HG02678 (cell line): ENCODE data around the gene LTBP1.
"Not testable (repeated sequence)": the region's sequence is repeated elsewhere in the genome, so short reads cannot be mapped to it uniquely, and the experiment has no call there.

Experiments
- ATAC-seq: cut with Tn5 transposase; IDR thresholded peaks from one replicate; pipeline ENCODE4 v1.9.1; 2021; ENCODE audit warnings: mild to moderate bottlenecking, moderate library complexity; ENCODE audit not compliant: unreplicated experiment

LTBP1 gene

GRCh38 chr2:33216508-33217182, 269.9 kb downstream of the LTBP1 start:
- no peak for ATAC-seq

DNA sequence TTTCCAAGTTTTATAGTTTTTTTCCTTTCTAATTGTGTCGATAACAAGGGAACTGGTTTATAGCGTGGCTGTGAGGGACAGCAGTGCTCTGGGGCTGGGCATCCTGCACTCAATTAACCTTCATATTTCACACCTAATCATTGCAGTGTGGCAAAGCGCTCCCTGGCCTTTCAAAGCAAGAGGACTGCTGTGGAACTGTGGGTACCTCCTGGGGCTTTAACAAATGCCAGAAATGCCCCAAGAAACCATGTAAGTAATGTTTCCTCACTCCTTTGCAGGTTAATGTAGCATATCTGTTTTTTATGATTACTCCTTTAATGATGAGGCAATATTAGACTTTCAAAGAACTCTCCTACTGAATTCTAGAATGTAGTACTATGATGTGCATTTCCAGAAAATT, 270.7 kb downstream of the LTBP1 start:
- ATAC-seq, result no peak

DNA sequence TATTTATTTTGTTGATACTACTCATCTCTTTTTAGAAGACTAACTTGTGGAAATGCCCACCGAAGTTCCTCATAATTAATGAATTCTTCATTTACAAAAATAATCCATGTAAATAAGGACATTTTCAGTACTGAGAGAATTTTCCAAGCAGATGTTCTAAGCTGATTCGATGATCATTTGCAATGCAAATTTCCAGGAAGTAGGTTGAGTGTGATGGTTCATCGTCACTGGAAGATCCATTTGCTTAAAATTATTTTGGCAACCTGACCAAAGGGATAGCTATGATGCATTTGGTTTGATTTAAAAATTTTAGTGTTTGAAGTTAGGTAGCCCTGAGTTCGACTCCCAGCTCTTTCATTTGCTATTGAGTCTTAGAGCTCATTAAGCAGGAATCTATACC, 272.4 kb downstream of the LTBP1 start:
- ATAC-seq, result no peak

DNA sequence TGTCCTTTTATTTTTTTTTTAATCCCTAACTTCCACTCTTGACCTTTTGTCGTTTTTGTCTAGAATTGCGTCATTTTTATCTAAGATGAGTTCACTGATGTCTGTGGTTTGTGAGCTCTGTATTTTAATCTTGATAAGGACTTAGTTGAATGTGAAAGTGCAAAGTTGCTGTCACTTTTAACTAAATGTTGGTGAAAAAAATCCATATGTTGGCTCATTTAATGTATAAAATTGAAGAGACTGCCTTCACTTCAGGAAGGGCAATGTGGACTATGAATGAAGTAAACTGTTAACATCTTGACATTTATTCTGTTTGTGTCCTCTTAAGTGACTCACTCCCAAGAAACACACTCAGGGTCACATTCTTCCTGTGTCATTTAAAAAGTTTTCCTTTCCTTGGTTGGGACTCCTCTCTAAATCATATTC, 273.1 kb downstream of the LTBP1 start:
- ATAC-seq, result no peak

DNA sequence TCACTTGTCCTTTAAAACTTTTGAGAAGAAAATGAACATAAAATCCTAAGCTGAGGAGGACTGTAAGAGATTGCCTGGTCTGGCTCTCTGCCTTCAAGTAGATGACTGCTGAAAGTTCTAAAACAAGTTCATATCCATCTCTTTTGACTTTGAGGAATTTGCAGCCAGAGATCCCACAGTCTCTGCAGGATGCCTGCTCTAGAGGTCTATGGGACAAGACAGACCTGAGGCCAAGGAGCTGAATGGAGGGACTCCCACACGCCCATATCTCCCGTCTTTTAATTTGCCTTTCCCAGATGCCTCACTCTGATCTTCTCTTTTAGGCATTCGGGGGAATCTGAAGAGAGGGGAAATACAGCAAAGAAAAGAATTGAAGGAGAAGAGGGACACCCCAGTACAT, 273.8 kb downstream of the LTBP1 start:
- ATAC-seq, result no peak

DNA sequence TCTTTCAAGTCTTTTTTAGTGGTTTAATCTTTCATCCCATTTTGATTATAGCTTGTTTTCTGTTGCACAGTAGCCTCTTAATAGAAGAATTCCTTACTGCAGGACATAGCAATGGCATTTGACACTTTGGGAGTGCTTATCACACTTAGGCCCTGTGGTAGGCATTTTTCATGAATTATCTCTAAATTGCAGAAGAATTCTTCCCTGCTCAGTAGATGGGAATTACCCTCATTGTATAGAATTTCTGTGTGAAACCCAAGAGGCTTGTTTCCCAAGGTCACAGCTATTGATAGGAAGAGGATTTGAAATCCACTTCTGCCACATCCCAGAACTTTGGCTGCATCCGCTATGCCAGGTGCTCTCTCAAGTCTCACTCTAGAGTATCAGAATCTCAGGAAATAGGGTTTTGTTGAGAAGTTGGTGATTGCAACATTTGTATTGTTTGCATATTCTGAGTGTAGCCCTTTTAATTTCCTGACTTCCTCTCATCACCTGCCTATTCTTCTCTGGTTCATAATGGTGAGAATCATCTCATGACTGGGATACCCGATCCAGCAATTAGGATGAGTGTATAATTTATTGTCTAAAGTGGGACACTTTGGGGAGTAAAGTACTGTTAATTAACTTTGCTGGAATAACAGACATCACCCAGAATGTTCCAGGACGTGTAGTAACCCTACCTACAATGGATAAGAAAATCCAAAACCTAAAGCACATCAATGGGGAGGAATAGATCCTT, 274.5 kb downstream of the LTBP1 start:
- ATAC-seq, result no peak

GRCh38 chr2:33222309-33222708, 275.6 kb downstream of the LTBP1 start:
- ATAC-seq, result no peak

DNA sequence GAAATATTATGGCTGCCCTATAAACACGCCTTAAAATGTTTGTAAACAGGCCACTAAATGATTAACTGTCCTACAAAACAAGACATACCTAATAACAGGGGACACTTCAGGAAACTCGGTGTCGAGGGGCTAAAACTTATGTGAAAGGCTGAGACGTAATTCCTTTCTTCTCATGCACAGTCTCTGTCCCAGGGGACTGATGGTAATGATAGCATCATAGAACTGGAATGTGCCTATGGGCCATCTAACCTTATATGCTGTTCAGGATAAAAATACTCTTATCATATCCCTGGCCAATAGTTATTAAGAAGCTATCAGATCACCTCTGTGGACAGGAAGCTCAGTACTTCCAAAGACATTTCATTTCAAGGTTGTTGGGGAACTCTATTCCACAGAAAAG, 277.1 kb downstream of the LTBP1 start:
- ATAC-seq, result no peak

DNA sequence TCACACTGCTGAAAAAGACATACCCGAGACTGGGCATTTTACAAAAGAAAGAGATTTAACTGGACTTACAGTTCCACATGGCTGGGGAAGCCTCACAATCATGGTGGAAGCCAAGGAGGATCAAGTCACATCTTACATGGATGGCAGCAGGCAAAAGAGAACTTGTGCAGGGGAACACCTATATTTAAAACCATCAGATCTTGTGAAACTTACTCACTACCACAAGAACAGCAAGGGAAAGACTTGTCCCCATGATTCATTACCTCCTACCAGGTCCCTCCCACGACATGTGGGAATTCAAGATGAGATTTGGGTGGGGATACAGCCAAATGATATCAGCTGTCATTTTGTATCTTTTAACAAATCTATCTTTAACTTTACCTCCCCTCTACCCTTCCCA, 278.6 kb downstream of the LTBP1 start:
- no peak for ATAC-seq

DNA sequence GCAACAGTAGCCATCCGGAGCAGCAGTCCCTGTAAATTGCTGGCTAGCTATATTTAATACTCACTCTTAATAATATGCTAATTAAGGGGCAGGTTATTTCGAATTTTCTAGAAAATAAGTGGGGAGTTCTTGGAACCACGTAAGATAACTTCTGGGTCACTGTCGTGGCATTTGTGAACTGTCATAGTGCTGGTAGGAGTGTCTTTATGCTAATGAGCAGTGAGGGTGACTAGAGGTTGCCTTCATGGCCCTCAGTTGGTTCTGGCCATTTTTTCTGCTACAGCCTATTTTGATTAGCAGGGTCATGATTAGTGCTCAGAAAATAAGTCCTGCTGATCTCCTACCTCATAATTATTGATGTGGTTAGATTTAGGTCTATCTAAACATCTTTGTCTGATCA, 279.8 kb downstream of the LTBP1 start:
- no peak for ATAC-seq

DNA sequence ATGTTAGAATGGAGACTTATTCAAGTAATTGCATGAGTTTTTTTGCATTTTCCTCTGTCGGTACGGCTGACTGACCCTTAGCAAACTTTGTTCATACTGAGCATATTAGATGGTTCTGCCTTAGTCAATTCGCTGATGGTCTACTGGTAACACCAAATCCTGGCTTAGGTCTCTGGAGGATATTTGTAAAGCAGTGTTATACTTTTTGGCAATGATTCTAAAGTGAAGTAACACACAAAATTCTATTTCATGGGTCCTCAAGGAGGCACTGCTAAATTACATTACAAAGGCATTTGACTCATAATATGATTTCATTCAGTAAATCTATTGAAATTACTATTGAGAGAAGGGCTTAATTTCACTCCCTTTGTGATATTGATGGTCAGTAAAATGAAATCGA, 282.9 kb downstream of the LTBP1 start:
- ATAC-seq, result no peak

DNA sequence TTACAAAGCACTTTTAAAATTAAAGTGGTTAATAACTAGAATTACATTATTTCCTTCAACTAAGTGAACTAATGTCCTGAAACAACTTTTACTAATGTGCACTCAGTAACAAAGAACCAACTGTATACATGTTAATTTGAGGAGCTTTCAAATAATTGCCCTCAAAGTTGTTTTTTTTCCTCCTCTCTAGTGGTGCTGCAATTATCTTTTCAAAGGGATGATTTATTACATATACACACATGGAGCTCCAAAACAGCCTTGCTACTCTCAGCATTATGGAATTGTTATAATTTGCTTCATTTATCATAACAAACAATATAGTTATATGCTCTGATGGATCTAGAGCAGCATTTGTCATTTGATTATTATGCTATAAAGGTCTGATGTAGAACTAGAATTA, 283.4 kb downstream of the LTBP1 start:
- no peak for ATAC-seq

GRCh38 chr2:33230842-33231241, 284.1 kb downstream of the LTBP1 start:
- ATAC-seq, result no peak

DNA sequence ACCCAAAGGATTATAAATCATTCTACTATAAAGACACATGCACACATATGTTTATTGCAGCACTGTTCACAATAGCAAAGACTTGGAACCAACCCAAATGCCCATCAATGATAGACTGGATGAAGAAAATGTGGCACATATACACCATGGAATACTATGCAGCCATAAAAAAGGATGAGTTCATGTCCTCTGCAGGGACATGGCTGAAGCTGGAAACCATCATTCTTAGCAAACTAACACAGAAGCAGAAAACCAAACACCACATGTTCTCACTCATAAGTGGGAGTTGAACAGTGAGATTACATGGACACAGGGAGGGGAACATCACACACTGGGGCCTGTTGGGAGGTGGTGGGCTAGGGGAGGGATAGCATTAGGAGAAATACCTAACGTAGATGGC, 288.8 kb downstream of the LTBP1 start:
- ATAC-seq, result not testable (repeated sequence)

DNA sequence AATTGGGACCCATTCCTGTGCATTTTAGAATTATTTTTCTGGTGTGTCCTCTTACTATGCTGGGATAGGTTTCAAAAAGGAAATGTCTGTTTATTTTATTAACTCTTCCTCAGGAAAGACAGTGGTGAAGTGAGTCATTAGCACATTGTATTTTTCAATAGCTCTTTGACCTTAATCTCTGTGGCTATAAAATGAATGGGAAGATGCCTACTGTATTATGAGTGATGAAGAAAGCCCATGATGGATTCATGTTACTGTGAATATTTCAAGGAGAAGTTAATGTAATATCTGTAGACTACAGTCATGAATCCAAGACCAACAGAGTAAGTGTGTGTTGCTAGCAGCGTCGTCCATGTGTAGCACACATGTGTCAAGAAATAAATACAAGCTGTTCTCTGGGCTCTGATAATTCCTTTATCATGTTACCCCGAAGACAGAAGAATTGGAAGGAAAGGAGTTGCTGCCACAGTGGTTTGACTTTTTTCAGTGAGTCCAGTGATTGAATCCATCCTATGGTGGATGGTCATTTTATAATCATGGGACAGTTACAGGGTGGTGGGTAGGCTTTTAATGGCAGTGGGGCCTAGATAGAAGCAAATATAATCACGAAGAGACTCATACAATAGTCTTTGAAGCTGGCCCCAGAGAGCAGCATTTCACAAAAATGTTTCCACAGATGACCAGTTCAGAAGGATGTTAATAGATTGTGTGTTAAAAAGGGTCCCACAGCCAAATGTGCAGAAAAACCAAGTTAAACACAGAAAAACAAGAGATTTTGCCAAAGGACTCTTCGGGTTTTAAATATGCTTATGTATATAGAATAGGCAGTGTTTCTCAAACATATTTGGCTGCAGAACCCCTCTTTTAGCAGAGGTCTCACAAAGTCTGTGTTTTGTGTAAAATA, 290.0 kb downstream of the LTBP1 start:
- no peak for ATAC-seq

GRCh38 chr2:33238111-33238510, 291.4 kb downstream of the LTBP1 start:
- ATAC-seq, result no peak

DNA sequence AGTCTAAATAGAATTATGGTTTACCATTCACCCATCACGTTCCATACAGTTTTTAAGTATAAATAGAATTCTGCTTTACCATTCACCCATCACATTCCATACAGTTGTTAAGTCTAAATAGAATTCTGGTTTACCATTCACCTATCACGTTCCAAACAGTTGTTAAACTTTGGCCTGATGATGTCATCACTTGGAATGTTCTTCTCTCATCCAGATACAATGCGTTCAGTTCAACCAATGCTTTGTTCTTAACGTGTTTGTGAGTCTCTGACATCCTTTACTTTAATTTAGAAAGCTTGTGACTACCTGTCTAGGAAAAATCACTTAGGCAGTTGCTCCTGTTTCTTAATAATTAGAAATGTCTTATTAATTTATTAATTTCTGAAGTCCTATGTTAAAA, 293.4 kb downstream of the LTBP1 start:
- ATAC-seq, result no peak

GRCh38 chr2:33241072-33241471, 294.3 kb downstream of the LTBP1 start:
- ATAC-seq, result no peak

- ATAC-seq, result no peak
Measured at GRCh38 chr2:33241581-33241980, 294.8 kb downstream of the LTBP1 start.

DNA sequence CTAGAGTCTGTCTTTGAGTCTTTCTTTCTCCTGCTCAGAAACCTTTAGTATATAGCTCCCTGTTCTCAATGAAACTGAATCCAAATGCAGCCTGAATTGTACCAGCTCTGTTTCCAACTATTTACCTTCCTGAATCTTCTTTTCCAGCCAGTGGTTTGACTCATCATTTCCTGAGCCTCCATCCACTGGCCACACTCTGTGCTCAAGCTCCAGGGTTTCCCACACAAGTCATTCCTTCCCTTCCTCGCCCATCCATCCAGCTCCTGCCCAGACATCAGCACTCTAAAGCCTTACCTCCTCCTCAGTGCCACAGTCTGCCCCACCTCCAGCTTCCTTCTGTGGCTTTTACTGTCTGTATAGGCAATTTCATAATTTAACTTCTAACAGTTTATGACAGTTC, 296.1 kb downstream of the LTBP1 start:
- ATAC-seq, result no peak

DNA sequence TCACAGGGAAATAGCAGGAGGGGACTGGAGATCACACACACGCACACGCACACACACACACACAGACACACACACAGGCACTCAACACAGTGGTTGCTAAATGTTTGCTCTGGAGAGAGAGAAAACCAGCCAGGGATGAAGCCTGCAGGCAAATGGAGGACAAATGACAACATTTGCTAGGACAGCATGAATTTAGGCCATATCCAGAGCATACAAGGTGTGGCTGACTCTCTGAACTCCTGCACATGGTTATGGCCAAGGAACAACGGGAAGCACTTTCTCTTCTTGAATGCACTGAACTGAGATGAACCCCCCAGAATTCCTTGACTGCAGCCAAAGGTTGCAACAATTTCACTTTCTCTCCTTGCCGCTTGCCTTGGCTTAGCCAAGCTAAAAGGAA, 299.7 kb downstream of the LTBP1 start:
- no peak for ATAC-seq

GRCh38 chr2:33247365-33247764, 300.6 kb downstream of the LTBP1 start:
- ATAC-seq, result no peak
